NCI-H748 treated with DMSO at 0.1 percent for 48 hours (cell line): ENCODE data around the gene PLPPR5.
"Not testable (repeated sequence)": the region's sequence is repeated elsewhere in the genome, so short reads cannot be mapped to it uniquely, and the experiment has no call there.

Experiments used
- DNase-seq: peaks from one replicate; lab custom pipeline; 2025; lab: John Stamatoyannopoulos, UW

Gene PLPPR5, protein sequence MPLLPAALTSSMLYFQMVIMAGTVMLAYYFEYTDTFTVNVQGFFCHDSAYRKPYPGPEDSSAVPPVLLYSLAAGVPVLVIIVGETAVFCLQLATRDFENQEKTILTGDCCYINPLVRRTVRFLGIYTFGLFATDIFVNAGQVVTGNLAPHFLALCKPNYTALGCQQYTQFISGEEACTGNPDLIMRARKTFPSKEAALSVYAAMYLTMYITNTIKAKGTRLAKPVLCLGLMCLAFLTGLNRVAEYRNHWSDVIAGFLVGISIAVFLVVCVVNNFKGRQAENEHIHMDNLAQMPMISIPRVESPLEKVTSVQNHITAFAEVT

DNA sequence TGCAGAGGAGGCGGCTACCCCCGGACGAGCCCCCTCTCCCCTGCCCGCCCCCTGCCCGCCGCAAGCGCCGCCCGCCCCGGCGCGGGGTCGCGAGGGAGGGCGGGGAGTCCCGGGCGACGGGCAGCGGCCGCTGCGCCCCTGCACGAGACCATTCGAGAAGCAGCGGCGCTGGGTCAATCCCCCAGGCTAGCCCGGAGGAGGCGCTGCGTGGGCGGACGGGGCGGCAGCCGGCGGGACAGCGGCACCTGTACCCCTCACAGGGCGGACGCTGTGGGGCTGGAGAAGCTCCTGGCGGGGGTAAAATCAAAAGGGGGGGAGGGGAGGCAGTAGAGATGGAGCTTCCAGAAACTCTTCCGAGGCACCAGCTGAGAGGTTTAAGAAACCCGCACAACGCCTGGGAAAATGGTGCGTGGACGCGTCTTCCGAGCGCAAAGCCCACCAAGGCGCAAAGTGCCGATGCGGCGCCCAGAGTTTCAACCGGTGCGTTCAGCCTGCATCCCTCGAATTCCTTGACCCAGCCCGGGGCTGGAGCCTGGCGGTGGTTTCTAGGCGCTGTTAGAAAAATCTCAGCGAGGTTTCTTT, at the start of gene PLPPR5:
PLPPR5 (minus strand) TSS at position 1 of the 582 bp plus-strand sequence. CDS start 190 bp downstream, outside the sequence.
- no peak for DNase-seq

DNA sequence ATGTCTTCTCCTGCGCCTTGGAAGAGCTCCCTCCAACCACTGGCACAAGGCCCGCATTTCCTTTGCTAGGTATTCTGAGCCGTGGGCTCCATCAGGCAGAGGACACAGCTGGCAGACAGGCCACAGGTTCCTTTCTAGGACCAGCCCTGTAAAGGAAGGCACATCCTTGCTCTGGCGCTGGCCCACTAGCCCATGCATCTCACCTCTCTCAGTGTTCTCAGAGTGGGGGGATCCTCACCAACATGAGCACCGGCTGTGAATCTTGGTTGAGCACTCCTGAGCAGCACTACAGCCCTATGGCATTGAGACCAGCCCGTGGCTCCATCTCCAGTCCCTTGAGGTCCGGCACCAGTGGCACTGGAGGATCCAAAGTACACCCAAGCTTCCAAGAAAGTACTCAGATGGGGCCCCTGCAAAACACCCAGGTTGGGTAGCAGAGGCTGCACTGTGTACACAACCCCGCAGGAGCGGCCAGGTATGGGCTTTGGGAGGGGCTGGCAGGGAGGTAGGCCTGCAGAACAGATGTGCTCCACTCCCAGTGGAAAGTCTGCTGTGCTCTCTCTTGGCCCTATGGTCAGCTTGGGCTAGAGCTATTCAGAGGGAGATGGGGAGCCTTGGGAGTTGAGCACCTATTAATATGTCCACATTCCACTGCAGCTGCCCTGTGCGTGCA, 47.1 kb upstream of the PLPPR5 start:
- DNase-seq = no peak

DNA sequence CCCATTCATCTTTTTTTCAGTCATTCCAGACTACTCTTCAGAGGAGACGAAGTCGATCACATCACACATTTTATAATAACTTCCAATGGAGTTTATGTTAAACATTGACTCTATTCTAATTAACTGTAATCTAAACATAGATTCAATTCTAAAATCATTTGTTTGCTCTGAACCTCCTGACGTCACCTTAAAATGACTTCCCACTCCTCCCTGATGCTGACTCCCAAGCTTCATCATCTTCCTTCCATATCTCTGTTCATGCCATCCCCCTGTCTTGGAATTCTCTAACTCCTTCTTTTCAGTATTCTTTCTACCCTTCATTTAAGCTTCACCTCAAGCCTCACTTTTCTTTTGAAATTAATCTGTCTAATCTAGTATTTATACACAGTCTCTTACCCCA, 45.1 kb upstream of the PLPPR5 start:
- no peak for DNase-seq

DNA sequence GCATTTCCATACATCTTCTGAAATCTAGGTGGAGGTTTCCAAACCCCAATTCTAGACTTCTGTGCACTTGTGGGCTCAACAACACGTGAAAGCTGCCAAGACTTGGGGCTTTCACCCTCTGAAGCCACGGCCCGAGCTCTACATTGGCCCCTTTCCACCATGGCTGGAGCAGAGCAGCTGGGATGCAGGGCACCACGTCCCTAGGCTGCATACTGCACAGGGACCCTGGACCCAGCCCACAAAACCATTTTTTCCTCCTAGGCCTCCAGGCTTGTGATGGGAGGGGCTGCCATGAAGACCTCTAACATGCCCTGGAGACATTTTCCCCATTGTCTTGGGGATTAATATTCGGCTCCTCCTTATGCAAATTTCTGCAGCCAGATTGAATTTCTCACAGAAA, 32.1 kb upstream of the PLPPR5 start:
- not testable (repeated sequence) for DNase-seq

DNA sequence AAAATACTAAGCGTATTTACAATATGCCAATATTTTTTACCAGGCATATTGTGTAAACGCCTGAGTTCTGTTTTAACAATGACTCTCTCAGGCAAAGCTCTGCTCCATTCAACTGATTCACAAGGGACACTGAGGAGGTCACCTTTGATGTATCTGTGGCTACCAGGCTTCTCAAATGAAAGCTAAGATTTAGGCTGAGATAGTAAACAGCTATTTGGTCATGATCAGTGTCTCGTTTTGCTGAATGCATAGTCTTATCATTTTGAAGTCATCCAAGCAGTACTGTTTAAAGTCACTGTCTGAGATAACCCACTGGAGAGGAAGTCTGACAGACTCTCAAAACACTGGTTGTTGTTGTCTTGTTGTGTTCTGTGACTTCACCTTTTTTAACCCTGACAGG, 13.7 kb upstream of the PLPPR5 start:
- DNase-seq = no peak

DNA sequence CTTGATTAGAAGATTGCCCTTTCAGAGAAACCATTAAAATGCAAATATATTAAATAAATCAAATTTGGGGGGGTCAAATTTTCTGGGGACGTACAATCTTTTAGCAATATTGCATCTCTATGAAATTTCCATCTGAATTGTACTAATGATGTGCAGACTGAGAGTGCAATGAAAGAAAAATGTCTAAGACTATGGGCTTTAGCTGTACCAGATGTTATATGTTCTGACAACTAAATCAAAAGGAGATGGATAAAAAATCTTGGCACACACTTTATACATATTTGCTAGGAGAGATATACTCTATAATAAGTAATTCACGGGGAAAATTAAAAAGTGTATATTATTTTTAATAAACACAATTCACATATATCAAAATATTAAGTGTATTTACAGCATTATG, 13.0 kb upstream of the PLPPR5 start:
- DNase-seq = no peak

DNA sequence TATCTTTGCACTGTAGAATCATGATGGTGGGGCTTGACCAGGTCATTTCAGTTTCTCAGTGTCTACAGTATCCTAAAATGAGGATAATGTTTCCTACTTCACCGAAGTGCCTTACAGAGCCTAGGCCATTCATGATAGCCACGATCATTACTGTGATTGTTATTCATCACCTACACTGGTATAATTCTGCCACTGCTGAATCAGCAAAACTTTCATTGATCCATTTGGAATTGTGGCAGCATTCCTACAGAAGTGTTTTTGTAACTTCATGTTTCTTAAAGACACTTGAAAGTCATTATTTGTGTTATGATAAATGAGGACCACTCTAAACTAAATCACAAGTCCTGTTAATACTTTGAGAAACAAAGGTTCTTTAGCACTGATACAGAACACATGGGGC, 6.0 kb upstream of the PLPPR5 start:
- no peak for DNase-seq

DNA sequence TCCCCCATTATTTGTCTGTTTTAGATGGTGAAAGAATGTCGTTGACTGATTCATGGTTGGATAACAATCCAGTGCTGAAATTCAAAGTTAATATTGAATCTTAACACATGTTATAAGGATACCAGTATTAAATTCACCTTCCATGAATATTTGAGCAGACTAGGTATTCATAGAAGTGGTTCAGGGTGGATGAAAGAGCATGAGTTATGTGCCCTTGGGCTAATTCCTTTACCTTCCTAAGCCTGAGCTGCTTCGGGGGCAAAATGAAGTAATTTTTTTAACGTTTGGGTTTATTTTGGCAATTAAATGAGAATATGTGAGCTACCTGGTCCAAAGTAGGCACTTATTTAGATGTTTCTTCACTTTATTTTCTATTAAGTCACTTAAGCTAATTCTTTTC, 2.7 kb upstream of the PLPPR5 start:
- DNase-seq = no peak

DNA sequence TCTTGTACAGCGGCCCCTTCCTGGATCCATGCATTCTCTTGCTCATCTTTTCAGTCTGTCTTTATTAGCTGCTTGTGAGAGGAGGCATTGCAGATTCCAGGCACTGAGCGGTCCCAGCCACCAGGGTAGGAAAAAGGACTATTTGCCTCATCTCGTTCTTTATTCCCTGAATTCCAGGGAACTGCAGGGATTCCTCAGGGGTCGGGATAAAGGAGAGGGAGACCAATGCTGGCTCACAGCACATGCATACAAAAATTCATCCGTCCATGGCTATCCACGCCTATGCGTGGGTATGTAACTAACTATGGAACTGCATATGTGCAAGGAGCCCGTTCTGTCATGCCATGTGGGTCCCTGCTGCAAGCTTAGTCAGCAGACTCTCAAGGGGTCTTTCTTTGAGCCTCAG, 879 bp upstream of the PLPPR5 start:
- DNase-seq = no peak

DNA sequence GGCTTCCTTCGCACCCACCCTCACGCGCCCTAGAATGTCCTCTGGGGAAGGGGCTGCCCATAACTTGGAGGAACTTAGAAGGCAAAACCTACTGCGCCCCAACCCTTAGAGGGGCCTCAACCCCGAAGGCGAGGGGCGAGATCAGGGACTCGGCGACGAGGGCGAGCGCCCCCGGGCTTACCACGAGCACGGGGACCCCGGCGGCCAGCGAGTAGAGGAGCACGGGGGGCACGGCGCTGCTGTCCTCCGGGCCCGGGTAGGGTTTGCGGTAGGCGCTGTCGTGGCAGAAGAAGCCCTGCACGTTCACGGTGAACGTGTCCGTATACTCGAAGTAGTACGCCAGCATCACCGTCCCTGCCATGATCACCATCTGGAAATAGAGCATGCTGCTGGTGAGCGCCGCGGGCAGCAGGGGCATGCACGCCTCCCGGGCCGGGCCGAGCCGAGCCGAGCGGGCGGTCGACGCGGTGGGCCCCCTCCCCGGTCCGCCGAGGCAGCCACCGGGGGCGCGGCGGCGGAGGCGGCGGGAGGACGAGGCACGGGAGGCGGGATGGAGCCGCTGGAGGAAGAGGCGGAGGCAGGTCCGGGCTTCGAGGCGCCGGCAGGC, 304 bp downstream of the PLPPR5 start:
- no peak for DNase-seq

DNA sequence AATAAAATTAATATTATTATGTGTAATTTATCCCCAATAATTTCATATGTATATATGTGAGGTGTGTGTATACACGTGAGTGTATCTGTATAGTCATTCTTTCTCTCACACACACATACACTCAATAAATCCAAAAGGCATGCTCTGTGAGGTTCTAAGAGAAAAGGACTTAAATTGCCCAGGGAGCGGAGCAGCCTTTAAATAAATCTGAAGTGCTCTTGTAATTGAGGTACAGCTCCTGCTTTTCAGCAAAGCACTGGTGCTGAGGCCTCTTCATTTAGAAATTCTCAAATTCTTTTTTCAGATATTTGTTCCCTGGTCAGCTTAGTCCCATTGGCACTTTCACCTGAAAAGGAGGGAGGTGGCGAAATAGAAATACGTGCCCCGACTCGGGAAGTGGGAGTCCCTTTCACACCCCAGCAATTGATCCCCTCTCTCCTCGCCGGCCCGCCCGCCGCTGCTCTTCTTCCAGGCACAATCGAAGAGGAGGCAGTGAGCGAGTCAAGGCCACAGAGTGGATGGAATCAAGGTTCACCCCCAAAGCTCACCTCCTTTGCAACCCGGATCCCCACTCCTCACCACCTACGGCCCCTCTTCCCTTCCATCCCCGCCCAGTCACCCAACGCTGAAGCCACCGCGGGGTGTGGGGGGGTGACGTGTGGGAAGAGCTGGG, 944 bp downstream of the PLPPR5 start:
- no peak for DNase-seq

DNA sequence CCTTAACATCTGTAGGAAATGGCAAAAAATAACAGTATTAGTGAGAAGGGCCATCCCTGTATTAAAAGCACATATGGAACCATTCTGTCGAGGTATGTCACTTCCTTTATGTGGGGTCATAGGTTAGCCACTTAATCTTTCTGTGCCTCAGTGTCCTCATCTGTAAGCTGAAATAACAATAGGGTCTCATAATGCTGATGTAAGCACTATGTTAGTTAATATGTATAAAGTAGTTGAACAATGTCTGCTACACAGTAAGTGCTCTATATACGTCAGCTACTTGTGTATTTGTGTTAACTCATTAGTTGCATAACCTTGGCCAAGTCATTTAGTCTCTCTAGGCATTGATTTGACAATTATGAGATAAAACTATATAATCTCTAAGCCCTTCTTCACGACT, 11.8 kb downstream of the PLPPR5 start:
- DNase-seq = no peak

DNA sequence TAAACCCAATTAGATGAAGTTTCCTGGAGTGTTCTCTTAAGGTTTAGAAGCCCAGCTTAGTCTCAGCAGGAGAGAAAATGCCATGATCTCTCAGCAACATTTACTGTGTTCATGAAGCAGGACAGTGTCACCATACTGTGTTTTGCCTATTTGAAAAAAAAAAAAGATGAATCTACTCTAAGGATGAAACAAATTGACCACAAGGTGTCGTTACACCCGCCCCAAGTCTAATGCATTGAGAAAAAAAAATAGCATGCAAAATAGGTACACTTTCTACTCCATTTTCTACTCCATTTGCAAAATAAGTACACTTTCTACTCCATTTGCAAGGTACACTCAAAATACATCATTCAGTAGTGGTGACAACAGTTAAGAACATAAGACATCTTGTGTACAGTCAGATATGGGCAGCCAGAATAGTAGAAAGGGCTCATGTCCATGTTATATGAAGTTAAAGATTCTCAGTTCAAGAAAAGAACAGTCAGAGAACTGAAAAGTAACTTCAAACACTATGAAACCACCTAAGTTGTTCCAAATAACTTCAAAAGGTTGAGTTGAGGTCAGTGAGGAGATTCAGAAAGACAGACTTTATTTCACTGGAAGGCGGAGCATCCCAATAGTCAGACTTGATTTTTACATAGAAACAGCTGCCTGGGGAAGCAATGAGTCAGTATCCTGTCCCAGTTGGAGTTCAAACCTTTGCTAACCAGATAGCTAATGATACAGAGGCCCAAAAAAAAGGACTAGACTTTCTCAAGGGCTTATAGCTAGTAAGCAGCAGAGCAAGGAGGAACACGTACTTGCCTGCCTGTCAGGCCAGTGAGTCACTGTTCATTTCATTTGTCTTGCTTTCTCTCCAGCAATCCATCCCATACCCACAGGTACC, 13.3 kb downstream of the PLPPR5 start:
- DNase-seq = no peak

DNA sequence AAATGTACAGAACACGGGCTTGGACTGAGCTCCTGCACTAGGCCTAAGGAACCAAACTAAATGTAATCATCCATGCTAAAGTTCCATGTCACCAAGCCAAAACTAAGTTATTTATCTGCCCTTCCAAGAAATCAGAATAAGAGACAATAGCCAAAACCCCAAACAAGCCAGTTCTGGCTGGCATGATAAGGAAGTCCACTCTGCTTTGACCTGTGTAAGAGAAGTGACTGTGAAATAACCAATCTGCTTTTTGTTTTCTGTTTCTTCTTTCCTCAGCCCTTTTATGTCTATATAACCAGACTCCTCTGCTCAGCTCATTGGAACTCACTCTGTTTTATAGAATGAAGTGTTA, 15.1 kb downstream of the PLPPR5 start:
- no peak for DNase-seq

DNA sequence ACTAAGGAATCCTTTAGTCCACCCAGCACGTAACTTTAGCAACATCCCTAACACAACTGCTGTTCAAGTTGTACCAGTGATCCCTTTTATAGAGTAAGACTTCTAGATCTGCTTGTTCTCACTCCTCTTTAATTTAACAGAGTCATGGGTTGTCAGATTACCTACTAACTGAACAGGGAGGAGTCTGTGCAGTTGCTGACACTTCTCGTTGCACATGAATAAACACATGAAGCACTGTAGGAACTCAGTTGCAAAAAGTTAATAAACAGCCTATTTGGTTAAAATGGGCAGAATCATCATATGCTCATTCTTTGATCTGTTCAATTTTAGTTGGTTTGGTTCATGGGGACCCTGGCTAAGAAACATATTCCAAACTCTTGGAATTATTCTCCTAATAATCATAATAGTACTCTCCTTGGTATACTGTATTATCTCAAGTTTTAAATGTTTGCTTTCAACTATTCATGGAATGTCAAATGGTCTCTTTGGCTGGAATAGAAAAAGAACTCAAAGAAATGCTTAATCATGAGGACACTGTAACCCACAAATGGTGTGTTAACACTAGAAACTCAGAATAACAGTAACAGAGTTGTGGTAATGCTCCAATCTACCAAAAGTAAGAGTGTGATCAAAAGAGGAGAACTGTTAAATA, 15.6 kb downstream of the PLPPR5 start:
- DNase-seq = no peak

DNA sequence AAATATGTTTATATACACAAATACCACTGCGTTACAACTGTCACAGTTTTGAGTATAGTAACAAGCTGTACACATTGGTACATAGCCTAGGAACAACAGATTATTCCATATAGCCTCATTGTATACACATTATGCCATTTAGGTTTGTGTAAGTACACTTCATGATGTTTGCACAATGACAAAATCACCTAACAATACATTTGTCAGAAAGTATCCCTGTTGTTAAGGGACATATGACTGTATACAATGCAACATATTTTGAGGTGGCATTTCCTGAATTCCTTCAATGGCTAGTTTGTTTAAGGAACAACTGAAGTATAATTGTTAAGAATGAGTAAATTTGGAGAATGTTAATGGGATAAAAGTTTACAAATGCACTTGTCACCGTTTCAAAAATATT, 19.0 kb downstream of the PLPPR5 start:
- DNase-seq = no peak

DNA sequence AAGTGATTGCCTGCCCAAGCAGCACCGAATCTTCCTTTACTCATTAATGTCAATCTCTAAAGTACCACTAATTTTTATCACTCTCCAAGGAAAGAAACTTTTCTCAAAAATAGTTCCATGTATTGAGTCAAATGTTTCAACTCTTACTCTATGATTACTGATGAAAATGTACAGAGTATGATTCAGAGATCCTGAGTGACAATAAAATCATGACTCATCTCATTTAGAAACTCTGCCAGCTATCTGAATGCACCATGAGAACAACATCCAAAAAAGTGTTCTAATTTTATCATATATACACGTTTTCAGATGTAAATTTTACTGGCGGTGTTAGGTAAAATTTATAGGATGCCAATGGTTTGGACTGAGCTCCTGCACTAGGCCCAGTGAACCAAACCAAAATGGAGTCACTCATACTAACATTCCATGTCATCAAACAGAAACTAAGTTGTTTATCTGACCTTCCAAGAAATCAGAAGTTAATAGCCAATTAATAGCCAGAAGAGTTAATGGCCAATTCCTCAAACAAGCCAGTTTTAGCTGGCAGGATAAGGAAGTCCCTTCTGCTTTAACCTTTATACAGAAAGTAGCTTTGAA, 22.6 kb downstream of the PLPPR5 start:
- DNase-seq = no peak

DNA sequence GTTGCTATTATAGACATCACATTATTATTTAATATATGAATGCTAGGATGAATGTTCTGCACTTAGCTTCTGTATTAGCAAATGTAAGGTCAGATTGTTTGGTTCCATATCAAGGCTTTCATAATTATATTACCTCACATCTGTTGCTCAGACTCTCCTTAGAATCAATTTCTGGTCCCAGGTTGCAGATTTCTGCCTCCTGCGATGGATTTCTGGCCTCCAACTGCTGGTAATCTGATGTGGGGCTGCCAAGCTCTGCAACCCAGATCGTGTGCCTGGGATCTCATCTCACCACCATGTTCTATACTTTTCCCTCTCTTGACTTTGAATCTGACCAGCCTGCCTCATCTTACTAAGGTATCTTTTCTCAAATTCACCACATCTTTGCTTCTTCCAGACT, 25.2 kb downstream of the PLPPR5 start:
- no peak for DNase-seq

DNA sequence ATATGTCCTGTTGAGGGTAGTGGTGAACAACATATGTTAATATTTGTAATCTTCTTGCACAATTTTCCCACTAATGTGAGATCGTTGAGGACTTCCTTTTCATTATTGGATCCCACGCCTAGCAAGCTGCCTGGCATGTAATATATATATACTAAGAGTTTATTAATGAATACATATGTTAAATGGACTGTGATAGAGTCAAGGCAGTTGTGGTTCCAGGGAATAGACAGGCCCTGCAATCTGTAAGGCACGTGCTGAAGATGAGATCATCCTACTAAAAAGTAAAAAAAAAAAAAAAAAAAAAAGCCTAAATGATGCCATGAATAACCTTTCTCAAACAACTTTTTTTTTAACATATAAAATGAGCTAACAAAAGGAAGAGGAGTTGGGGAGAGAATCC, 28.9 kb downstream of the PLPPR5 start:
- DNase-seq = no peak

DNA sequence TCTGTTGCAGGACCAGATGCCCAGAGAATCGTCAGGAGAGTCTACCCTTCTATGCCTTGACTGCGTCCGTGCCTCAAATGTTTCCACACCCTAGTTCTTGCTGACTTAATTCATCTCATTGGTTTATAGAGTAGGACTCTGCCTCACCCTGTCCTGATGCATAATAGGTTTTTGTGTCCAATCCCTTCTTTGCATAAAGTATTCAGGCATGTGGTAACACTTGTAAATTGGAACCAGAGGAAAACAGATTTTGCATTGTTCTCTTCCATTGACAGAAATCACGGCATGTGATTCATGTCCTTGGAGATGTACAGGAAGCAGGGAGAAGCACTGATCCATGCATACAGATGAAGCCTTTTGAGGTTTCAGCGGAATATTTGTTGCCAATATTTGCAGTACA, 29.5 kb downstream of the PLPPR5 start:
- DNase-seq = no peak
